Panc1 (cell line): ENCODE measurements around the gene SERPINB10. TPM values are rescaled to one million over a fixed set of nuclear protein-coding genes. Genes with fewer than 3 reads are reported as not detected.

Source experiments
- ATAC-seq: fragments of 200-7000 bp; cut with Tn5 transposase; 2 replicates; pipeline ENCODE4 v1.9.1; 2020; ENCODE audit warnings: mild to moderate bottlenecking, moderate library complexity
- BruUV-seq: library from RNA; stranded (reverse); fragments of 400-500 nt; replicated peaks from 2 replicates; lab custom pipeline; 2021; lab: Mats Ljungman, UMichigan
- CTCF ChIA-PET: fragments of 300-600 bp; sonication (Branson Sonifier 250); formaldehyde crosslinking; loops from one replicate; lab custom pipeline; 2022; ENCODE audit warnings: antibody characterized with exemption; lab: Charles Lee
- POLR2A ChIA-PET: fragments of 300-600 bp; sonication (Branson Sonifier 250); formaldehyde crosslinking; loops from one replicate; lab custom pipeline; 2022; ENCODE audit warnings: antibody characterized with exemption; lab: Charles Lee
- DNase-seq: peaks from one replicate; pipeline ENCODE4 v3.0.0-alpha.2; 2010; ENCODE audit warnings: low read depth, low spot score
- H3K27ac ChIP-seq: 2 replicates; pipeline ENCODE4 v1.5.1; 2011; ENCODE audit warnings: mild to moderate bottlenecking, low read length, inconsistent platforms
- H3K27me3 ChIP-seq: fragments of 200-500 bp; sonication (Bioruptor generic); 2 replicates; pipeline ENCODE4 v1.6.0; 2014; ENCODE audit warnings: low read length, inconsistent platforms; ENCODE audit not compliant: control insufficient read depth, insufficient read depth
- H3K36me3 ChIP-seq: fragments of 200-500 bp; sonication (Bioruptor generic); 2 replicates; pipeline ENCODE4 v1.5.1; 2014; ENCODE audit warnings: inconsistent platforms, mild to moderate bottlenecking, low read length, moderate library complexity; ENCODE audit not compliant: control insufficient read depth, insufficient read depth
- H3K4me1 ChIP-seq: 2 replicates; pipeline ENCODE4 v1.5.1; 2011; ENCODE audit warnings: inconsistent platforms, mild to moderate bottlenecking, low read length, moderate library complexity; ENCODE audit not compliant: control insufficient read depth, insufficient read depth
- H3K4me3 ChIP-seq, 2 experiments: 2 replicates each; pipeline ENCODE4 v1.5.1; 2011 to 2012; ENCODE audit warnings: low read depth in 2 of 2, low read length in 2 of 2, mild to moderate bottlenecking in 2 of 2, inconsistent platforms in 1 of 2, moderate library complexity in 1 of 2
- H3K9me3 ChIP-seq: fragments of 200-500 bp; sonication (Bioruptor generic); 2 replicates; pipeline ENCODE4 v1.5.1; 2014; ENCODE audit warnings: low read depth, mild to moderate bottlenecking, inconsistent platforms, low read length, moderate library complexity; ENCODE audit not compliant: control insufficient read depth, insufficient read depth
- CTCF ChIP-seq: fragments of 450-650 bp; IDR thresholded peaks from 2 replicates; pipeline ENCODE4 v1.5.1; 2017; ENCODE audit warnings: mild to moderate bottlenecking
- POLR2AphosphoS5 ChIP-seq: IDR thresholded peaks from 2 replicates; pipeline ENCODE4 v1.6.1; 2012; ENCODE audit warnings: mild to moderate bottlenecking, low read depth, low read length, moderate library complexity
- SIN3A ChIP-seq: IDR thresholded peaks from 2 replicates; pipeline ENCODE4 v1.6.1; 2012; ENCODE audit warnings: low read depth, mild to moderate bottlenecking, low read length, moderate library complexity, borderline replicate concordance; ENCODE audit not compliant: insufficient read depth
- TCF7L2 ChIP-seq: IDR thresholded peaks from 2 replicates; pipeline ENCODE4 v1.6.1; 2011; ENCODE audit warnings: mild to moderate bottlenecking, low read depth, low read length, inconsistent platforms
- in situ Hi-C: cut with HindIII; loops from 2 replicates; pipeline ENCODE4 v1.10.0; 2016; ENCODE audit warnings: low sequenced_read_pairs, low pct_unique_long_range_greater_than_20kb
- intact Hi-C: fragments of 100-400 bp; cut with micrococcal nuclease; formaldehyde crosslinking; loops from one replicate; pipeline ENCODE4 v1.10.0; 2022; ENCODE audit not compliant: unreplicated experiment
- total RNA-seq: library from RNA; stranded (reverse); gene quantifications from one replicate; pipeline ENCODE4 v1.2.1, GENCODE V29; 2021; ENCODE audit not compliant: unreplicated experiment
- TF ChIP-seq, protein P1 (sequence below), 2 experiments: IDR thresholded peaks; 2 replicates each; pipeline ENCODE4 v1.6.1; 2011 to 2012; ENCODE audit warnings: low read depth in 2 of 2, control low read depth in 1 of 2, low read length in 1 of 2, mild to moderate bottlenecking in 1 of 2, moderate library complexity in 1 of 2; ENCODE audit not compliant: insufficient read depth in 1 of 2

Gene SERPINB10
- total RNA-seq, 1 experiment from 2014 or later = not detected

GRCh38 chr18:63982361-63982760, 74.6 kb downstream of the SERPINB10 start:
- ChIA-PET CTCF (no interaction called here), POLR2A (no interaction called here)
- Histone ChIP-seq H3K4me1 (no peaks in the 10 kb centered on the region), H3K27me3 (no peaks in the 10 kb centered on the region), H3K4me3 (no peak overlapping the region), H3K9me3 (no peaks in the 10 kb centered on the region), H3K27ac (no peak overlapping the region), H3K36me3 (no peaks in the 10 kb centered on the region)
- no TSS peak for BruUV-seq
- DNase-seq = no peak
- intact Hi-C loops = no loop called here
- ATAC-seq = no peak
- TF ChIP-seq, protein P1, sequence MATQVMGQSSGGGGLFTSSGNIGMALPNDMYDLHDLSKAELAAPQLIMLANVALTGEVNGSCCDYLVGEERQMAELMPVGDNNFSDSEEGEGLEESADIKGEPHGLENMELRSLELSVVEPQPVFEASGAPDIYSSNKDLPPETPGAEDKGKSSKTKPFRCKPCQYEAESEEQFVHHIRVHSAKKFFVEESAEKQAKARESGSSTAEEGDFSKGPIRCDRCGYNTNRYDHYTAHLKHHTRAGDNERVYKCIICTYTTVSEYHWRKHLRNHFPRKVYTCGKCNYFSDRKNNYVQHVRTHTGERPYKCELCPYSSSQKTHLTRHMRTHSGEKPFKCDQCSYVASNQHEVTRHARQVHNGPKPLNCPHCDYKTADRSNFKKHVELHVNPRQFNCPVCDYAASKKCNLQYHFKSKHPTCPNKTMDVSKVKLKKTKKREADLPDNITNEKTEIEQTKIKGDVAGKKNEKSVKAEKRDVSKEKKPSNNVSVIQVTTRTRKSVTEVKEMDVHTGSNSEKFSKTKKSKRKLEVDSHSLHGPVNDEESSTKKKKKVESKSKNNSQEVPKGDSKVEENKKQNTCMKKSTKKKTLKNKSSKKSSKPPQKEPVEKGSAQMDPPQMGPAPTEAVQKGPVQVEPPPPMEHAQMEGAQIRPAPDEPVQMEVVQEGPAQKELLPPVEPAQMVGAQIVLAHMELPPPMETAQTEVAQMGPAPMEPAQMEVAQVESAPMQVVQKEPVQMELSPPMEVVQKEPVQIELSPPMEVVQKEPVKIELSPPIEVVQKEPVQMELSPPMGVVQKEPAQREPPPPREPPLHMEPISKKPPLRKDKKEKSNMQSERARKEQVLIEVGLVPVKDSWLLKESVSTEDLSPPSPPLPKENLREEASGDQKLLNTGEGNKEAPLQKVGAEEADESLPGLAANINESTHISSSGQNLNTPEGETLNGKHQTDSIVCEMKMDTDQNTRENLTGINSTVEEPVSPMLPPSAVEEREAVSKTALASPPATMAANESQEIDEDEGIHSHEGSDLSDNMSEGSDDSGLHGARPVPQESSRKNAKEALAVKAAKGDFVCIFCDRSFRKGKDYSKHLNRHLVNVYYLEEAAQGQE (IDR thresholded peaks at IDR 0.05; ENCODE audit: insufficient read depth in 1 of 2, low read depth in 2 of 2, low read length in 1 of 2) = no peak
- TF ChIP-seq SIN3A (no peak), POLR2AphosphoS5 (no peak), CTCF (no peak), TCF7L2 (no peak)
- in situ Hi-C loops = no loop called here

Other genes starting within 250 kb of the SERPINB10 start
- not detected for gene SERPINB3, start 246.1 kb upstream of the SERPINB10 start, total RNA-seq
- gene SERPINB11, start 205.0 kb upstream of the SERPINB10 start, total RNA-seq = not detected
- gene SERPINB7, start 132.5 kb upstream of the SERPINB10 start, total RNA-seq = not detected
- not detected for gene SERPINB2, start 20.3 kb upstream of the SERPINB10 start, total RNA-seq
- gene HMSD, start 41.3 kb downstream of the SERPINB10 start, total RNA-seq = 1.3 TPM
- gene SERPINB8, start 62.1 kb downstream of the SERPINB10 start, total RNA-seq = 2.0 TPM
- not detected for gene LINC00305, start 241.1 kb downstream of the SERPINB10 start, total RNA-seq